SK-N-SH treated with all-trans-retinoic acid at 6 μM for 48 hours (cell line): ENCODE measurements around the gene BRD7.

ENCODE experiments used
- ATAC-seq: fragments of 200-7000 bp; cut with Tn5 transposase; 3 replicates; pipeline ENCODE4 v1.9.1; 2020; ENCODE audit warnings: mild to moderate bottlenecking, moderate library complexity
- ARNTL ChIP-seq: fragments of 450-650 bp; formaldehyde crosslinking; IDR thresholded peaks from 2 replicates; pipeline ENCODE4 v1.5.0; 2020; ENCODE audit warnings: low read depth, mild to moderate bottlenecking, moderate library complexity, borderline replicate concordance
- BACH2 ChIP-seq: fragments of 250-450 bp; sonication (Bioruptor Pico); IDR thresholded peaks from 2 replicates; pipeline ENCODE4 v1.9.0; 2021; ENCODE audit warnings: mild to moderate bottlenecking, borderline replicate concordance
- CREB5 ChIP-seq: fragments of 250-450 bp; sonication (Bioruptor Pico); IDR thresholded peaks from 2 replicates; pipeline ENCODE4 v1.5.1; 2020; ENCODE audit warnings: low read depth, mild to moderate bottlenecking, moderate library complexity
- CSDC2 ChIP-seq: fragments of 250-450 bp; sonication (Bioruptor Pico); IDR thresholded peaks from 2 replicates; pipeline ENCODE4 v1.5.0; 2020; ENCODE audit warnings: mild to moderate bottlenecking, moderate library complexity
- CSRNP3 ChIP-seq: fragments of 250-450 bp; sonication (Bioruptor Pico); IDR thresholded peaks from 2 replicates; pipeline ENCODE4 v1.5.1; 2021; ENCODE audit warnings: mild to moderate bottlenecking, moderate library complexity
- ESRRG ChIP-seq: fragments of 250-450 bp; sonication (Bioruptor Pico); IDR thresholded peaks from 2 replicates; pipeline ENCODE4 v1.6.1; 2021; ENCODE audit warnings: mild to moderate bottlenecking
- GLIS3 ChIP-seq: fragments of 250-450 bp; sonication (Bioruptor Pico); IDR thresholded peaks from 2 replicates; pipeline ENCODE4 v1.5.0; 2020; ENCODE audit warnings: mild to moderate bottlenecking, moderate library complexity
- ISL1 ChIP-seq: fragments of 250-450 bp; sonication (Bioruptor Pico); IDR thresholded peaks from 2 replicates; pipeline ENCODE4 v2.1.2; 2022; ENCODE audit warnings: mild to moderate bottlenecking, moderate library complexity
- OSR1 ChIP-seq: fragments of 250-450 bp; sonication (Bioruptor Pico); IDR thresholded peaks from 2 replicates; pipeline ENCODE4 v1.8.0; 2022; ENCODE audit warnings: moderate library complexity, mild to moderate bottlenecking, inconsistent platforms
- POU6F1 ChIP-seq: fragments of 250-450 bp; sonication (Bioruptor Pico); IDR thresholded peaks from 2 replicates; pipeline ENCODE4 v1.8.0; 2021; ENCODE audit warnings: low read depth, mild to moderate bottlenecking, moderate library complexity, borderline replicate concordance
- PPARA ChIP-seq: fragments of 250-450 bp; sonication (Bioruptor Pico); IDR thresholded peaks from 2 replicates; pipeline ENCODE4 v1.5.0; 2020; ENCODE audit warnings: mild to moderate bottlenecking, borderline replicate concordance
- SNAI2 ChIP-seq: fragments of 250-450 bp; sonication (Bioruptor Pico); IDR thresholded peaks from 2 replicates; pipeline ENCODE4 v1.5.0; 2020; ENCODE audit warnings: mild to moderate bottlenecking, moderate library complexity
- TCF4 ChIP-seq: fragments of 250-450 bp; sonication (Bioruptor Pico); IDR thresholded peaks from 2 replicates; pipeline ENCODE4 v1.8.0; 2021; ENCODE audit warnings: mild to moderate bottlenecking, moderate library complexity, borderline replicate concordance
- TOX ChIP-seq: fragments of 250-450 bp; sonication (Bioruptor Pico); IDR thresholded peaks from 2 replicates; pipeline ENCODE4 v1.8.0; 2021; ENCODE audit warnings: mild to moderate bottlenecking, moderate library complexity, borderline replicate concordance
- TSHZ2 ChIP-seq: fragments of 250-450 bp; sonication (Bioruptor Pico); IDR thresholded peaks from 2 replicates; pipeline ENCODE4 v1.5.0; 2020; ENCODE audit warnings: mild to moderate bottlenecking, moderate library complexity
- ZC3H10 ChIP-seq: fragments of 250-450 bp; sonication (Bioruptor Pico); IDR thresholded peaks from 2 replicates; pipeline ENCODE4 v1.5.1; 2021; ENCODE audit warnings: mild to moderate bottlenecking, moderate library complexity
- ZFP3 ChIP-seq: fragments of 250-450 bp; sonication (Bioruptor Pico); IDR thresholded peaks from 2 replicates; pipeline ENCODE4 v1.5.0; 2020; ENCODE audit warnings: mild to moderate bottlenecking, moderate library complexity
- ZFP30 ChIP-seq: fragments of 450-650 bp; formaldehyde crosslinking; IDR thresholded peaks from 2 replicates; pipeline ENCODE4 v1.5.0; 2022; ENCODE audit warnings: mild to moderate bottlenecking, moderate library complexity
- ZNF565 ChIP-seq: fragments of 450-650 bp; formaldehyde crosslinking; conservative IDR thresholded peaks from 2 replicates; pipeline ENCODE4 v1.5.0; 2020; ENCODE audit warnings: low read depth, mild to moderate bottlenecking, moderate library complexity
- ZNF8 ChIP-seq: fragments of 450-650 bp; formaldehyde crosslinking; IDR thresholded peaks from 2 replicates; pipeline ENCODE4 v1.5.0; 2020; ENCODE audit warnings: mild to moderate bottlenecking, moderate library complexity
- TF ChIP-seq, protein P1 (sequence below): fragments of 250-450 bp; sonication (Bioruptor Pico); IDR thresholded peaks from 2 replicates; pipeline ENCODE4 v1.8.0; 2020; ENCODE audit warnings: mild to moderate bottlenecking, moderate library complexity, borderline replicate concordance

BRD7 gene

DNA sequence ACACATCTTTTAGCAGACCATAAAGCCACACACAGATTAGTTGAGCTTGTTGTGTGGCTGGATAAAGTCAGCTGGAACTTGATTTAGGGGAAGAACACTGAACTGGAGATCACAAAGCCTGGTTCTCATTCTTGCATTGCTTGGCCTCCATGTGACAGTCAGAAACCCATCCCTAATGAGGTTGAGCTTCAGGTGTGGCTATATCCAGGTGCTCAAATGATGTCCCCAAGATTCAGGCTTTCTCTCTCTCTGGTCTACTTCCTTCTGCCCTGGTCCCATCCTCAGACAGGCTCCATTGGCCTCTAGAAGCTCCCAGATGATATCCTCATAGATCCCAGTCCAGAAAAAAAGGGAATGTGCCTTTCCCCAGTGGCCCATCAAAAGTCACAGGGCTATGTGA, 9.6 kb upstream of the BRD7 start (continued):
- no peak for TF ChIP-seq PPARA (CRISPR knock-in tag)
- TF ChIP-seq ZC3H10 (CRISPR knock-in tag), result no peak
- TF ChIP-seq GLIS3, result no peak
- TF ChIP-seq, all 23 proteins: peak for 0

DNA sequence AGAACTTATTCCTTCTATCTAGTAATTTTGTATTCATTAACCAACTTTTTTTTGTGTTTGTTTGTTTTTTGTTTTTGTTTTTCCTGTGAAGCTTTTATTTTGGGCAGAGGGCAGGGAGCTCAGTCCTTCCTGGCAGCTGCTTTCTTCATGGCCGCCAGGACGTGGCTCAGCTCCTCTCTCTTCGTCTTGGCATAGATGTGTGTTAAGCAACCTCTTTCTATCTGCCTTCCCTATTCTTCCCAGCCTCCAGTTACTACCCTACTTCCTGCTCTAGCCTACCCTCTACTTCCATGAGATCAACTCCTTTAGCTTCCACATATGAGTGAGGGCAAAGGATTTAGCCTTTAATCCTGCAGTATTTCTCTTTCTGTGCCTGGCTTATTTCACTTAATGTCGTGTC, 8.2 kb upstream of the BRD7 start:
- TF ChIP-seq CSRNP3 (CRISPR knock-in tag) (no peak), ZFP30 (CRISPR knock-in tag) (no peak), TCF4 (no peak), CREB5 (CRISPR knock-in tag) (no peak), POU6F1 (no peak), OSR1 (CRISPR knock-in tag) (no peak), ESRRG (CRISPR knock-in tag) (no peak), ISL1 (no peak), ZNF565 (CRISPR knock-in tag) (no peak)
- no peak for ATAC-seq

DNA sequence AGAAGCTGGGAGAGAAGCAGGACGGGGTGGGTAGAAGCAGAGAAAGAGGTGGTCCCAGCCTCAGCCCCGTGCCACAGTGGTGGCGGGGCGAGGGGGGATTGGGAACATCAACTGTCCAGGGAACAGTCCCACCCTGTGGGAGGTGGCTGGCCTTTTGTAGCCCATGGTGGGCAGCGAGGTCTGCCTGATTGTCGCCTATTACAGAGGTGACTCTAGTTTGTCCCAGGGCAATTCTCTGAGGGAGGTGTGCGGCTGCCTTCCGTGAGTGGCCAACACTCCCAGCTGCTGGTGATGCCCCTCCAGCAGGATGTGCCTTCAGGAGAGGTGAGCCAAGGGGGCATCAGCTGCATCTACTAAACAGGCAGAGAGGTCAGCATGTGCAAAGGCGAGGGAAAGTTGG, 5.0 kb upstream of the BRD7 start:
- TF ChIP-seq OSR1 (CRISPR knock-in tag), result no peak
- no peak for TF ChIP-seq CSRNP3 (CRISPR knock-in tag)
- no peak for TF ChIP-seq ZNF8
- no peak for TF ChIP-seq ZC3H10 (CRISPR knock-in tag)
- no peak for TF ChIP-seq TOX (CRISPR knock-in tag)

DNA sequence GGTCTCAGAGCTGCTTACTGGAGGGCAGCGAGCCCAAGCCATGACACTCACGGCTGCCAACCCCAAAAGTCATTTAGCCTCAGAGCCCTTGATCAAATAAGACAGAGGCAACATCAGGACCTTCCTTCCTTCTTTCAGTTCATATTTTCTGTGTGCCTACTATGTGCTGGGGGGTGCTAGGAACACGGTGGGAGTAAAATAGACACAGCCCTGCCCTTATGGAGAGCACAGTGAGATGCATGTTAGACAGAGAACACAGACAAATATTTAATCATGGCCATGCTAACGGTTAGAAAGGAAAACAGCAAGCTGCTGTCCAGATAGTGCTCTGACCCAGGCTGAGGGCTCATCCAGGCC, 4.5 kb upstream of the BRD7 start:
- no peak for ATAC-seq
- TF ChIP-seq ESRRG (CRISPR knock-in tag), result no peak
- TF ChIP-seq GLIS3, result no peak
- TF ChIP-seq ZC3H10 (CRISPR knock-in tag), result no peak
- no peak for TF ChIP-seq ARNTL
- no peak for TF ChIP-seq OSR1 (CRISPR knock-in tag)
- no peak for TF ChIP-seq ZFP3 (CRISPR knock-in tag)
- no peak for TF ChIP-seq ZFP30 (CRISPR knock-in tag)
- TF ChIP-seq, protein P1, sequence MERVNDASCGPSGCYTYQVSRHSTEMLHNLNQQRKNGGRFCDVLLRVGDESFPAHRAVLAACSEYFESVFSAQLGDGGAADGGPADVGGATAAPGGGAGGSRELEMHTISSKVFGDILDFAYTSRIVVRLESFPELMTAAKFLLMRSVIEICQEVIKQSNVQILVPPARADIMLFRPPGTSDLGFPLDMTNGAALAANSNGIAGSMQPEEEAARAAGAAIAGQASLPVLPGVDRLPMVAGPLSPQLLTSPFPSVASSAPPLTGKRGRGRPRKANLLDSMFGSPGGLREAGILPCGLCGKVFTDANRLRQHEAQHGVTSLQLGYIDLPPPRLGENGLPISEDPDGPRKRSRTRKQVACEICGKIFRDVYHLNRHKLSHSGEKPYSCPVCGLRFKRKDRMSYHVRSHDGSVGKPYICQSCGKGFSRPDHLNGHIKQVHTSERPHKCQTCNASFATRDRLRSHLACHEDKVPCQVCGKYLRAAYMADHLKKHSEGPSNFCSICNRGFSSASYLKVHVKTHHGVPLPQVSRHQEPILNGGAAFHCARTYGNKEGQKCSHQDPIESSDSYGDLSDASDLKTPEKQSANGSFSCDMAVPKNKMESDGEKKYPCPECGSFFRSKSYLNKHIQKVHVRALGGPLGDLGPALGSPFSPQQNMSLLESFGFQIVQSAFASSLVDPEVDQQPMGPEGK (CRISPR knock-in tag), result no peak
- TF ChIP-seq TSHZ2 (CRISPR knock-in tag), result no peak
- no peak for TF ChIP-seq SNAI2 (CRISPR knock-in tag)
- no peak for TF ChIP-seq ISL1
- TF ChIP-seq POU6F1, result no peak
- TF ChIP-seq BACH2 (CRISPR knock-in tag), result no peak
- no peak for TF ChIP-seq ZNF565 (CRISPR knock-in tag)
- TF ChIP-seq CREB5 (CRISPR knock-in tag), result no peak
- TF ChIP-seq CSRNP3 (CRISPR knock-in tag), result no peak
- no peak for TF ChIP-seq CSDC2 (CRISPR knock-in tag)

More for the DNA sequence above, 5.0 kb upstream of the BRD7 start:
- no peak for ATAC-seq
